Endothelial cell of umbilical vein (primary cell): ENCODE results near the gene ANKZF1. TPM values are rescaled to one million over a fixed set of nuclear protein-coding genes. Genes with fewer than 3 reads are reported as not detected.

ENCODE experiments used
- BruUV-seq: library from RNA; stranded (reverse); fragments of 400-500 nt; replicated peaks from 2 replicates; lab custom pipeline; 2021; lab: Mats Ljungman, UMichigan
- CTCF ChIA-PET: fragments of 300-600, 350-600 bp; sonication (Branson Sonifier 250); formaldehyde crosslinking; loops from one replicate; lab custom pipeline; 2021; ENCODE audit warnings: antibody characterized with exemption, inconsistent platforms; lab: Charles Lee
- POLR2A ChIA-PET: fragments of 300-600, 350-600 bp; sonication (Branson Sonifier 250); formaldehyde crosslinking; loops from one replicate; lab custom pipeline; 2021; ENCODE audit warnings: antibody characterized with exemption, inconsistent platforms; lab: Charles Lee
- DNase-seq: peaks from one replicate; pipeline ENCODE4 v3.0.0-alpha.2; 2011; ENCODE audit warnings: low read depth, low spot score
- FAIRE-seq: peaks from 2 replicates; lab custom pipeline; 2011; peaks lifted over from hg19 to GRCh38; lab: Jason Lieb, UNC
- H2AFZ ChIP-seq: 2 replicates; pipeline ENCODE4 v1.6.0; 2012; ENCODE audit warnings: low read depth, low read length, control low read depth, inconsistent platforms
- H3K27ac ChIP-seq: 2 replicates; pipeline ENCODE4 v1.5.1; 2011; ENCODE audit warnings: low read depth, mild to moderate bottlenecking, control low read depth, low read length, moderate library complexity; ENCODE audit not compliant: insufficient read depth
- H3K27me3 ChIP-seq, 2 experiments: 2 replicates each; pipeline versions ENCODE4 v1.6.0 to v1.6.1; 2011; ENCODE audit warnings: low read length in 2 of 2, mixed read lengths in 1 of 2; ENCODE audit not compliant: control insufficient read depth in 2 of 2, insufficient read depth in 2 of 2
- H3K36me3 ChIP-seq, 2 experiments: 2 replicates in 1 of 2; 3 replicates in 1 of 2; pipeline ENCODE4 v1.5.1; 2011; ENCODE audit warnings: low read length in 2 of 2, mild to moderate bottlenecking in 1 of 2, moderate library complexity in 1 of 2; ENCODE audit not compliant: control insufficient read depth in 2 of 2, insufficient read depth in 2 of 2; ENCODE audit errors: extremely low read depth in 1 of 2
- H3K4me1 ChIP-seq: 3 replicates; pipeline ENCODE4 v1.5.1; 2011; ENCODE audit warnings: mild to moderate bottlenecking, low read length; ENCODE audit not compliant: control insufficient read depth, insufficient read depth; ENCODE audit errors: extremely low read depth
- H3K4me2 ChIP-seq: 2 replicates; pipeline ENCODE4 v1.6.1; 2011; ENCODE audit warnings: low read length, control low read depth, mixed read lengths; ENCODE audit not compliant: insufficient read depth
- H3K4me3 ChIP-seq, 3 experiments: fragments of 200-600 bp in 1 of 3; sonication (generic), shearing (Covaris generic) in 1 of 3; replicated peaks in 1 of 3; 2 replicates each; pipeline ENCODE4 v1.5.1; 2011 to 2016; ENCODE audit warnings: control low read depth in 3 of 3, low read length in 3 of 3, mild to moderate bottlenecking in 2 of 3, inconsistent platforms in 1 of 3, low read depth in 1 of 3, moderate library complexity in 1 of 3; ENCODE audit not compliant: insufficient read depth in 1 of 3
- H3K79me2 ChIP-seq: 2 replicates; pipeline ENCODE4 v1.6.0; 2012; ENCODE audit warnings: low read length, inconsistent platforms; ENCODE audit not compliant: control insufficient read depth, insufficient read depth
- H3K9ac ChIP-seq: replicated peaks from 2 replicates; pipeline ENCODE3; 2011; ENCODE audit warnings: low read length, control low read depth; ENCODE audit not compliant: insufficient read depth; ENCODE audit errors: extremely low read depth
- H3K9me1 ChIP-seq: replicated peaks from 3 replicates; pipeline ENCODE4 v1.6.0; 2011; ENCODE audit warnings: mild to moderate bottlenecking, low read length; ENCODE audit not compliant: control insufficient read depth, insufficient read depth; ENCODE audit errors: extremely low read depth
- H3K9me3 ChIP-seq: replicated peaks from 2 replicates; pipeline ENCODE4 v1.5.1; 2012; ENCODE audit warnings: low read length, inconsistent platforms; ENCODE audit not compliant: control insufficient read depth, insufficient read depth
- H4K20me1 ChIP-seq: replicated peaks from 2 replicates; pipeline ENCODE3; 2011; ENCODE audit warnings: mild to moderate bottlenecking, low read length; ENCODE audit not compliant: control insufficient read depth, insufficient read depth; ENCODE audit errors: extremely low read depth
- EZH2 ChIP-seq: IDR thresholded peaks from 2 replicates; pipeline ENCODE4 v1.6.1; 2012; ENCODE audit warnings: borderline replicate concordance, low read depth, mild to moderate bottlenecking, moderate library complexity, low read length, inconsistent platforms; ENCODE audit not compliant: severe bottlenecking
- FOS ChIP-seq: IDR thresholded peaks from 2 replicates; pipeline ENCODE4 v1.6.1; 2011; ENCODE audit warnings: mild to moderate bottlenecking, low read length, moderate library complexity, borderline replicate concordance; ENCODE audit not compliant: insufficient read depth
- GATA2 ChIP-seq: IDR thresholded peaks from 2 replicates; pipeline ENCODE4 v1.7.0; 2011; ENCODE audit warnings: low read depth, mild to moderate bottlenecking, moderate library complexity, mixed read lengths, low read length; ENCODE audit not compliant: insufficient read length, insufficient read depth
- JUN ChIP-seq: IDR thresholded peaks from 2 replicates; pipeline ENCODE4 v1.6.1; 2011; ENCODE audit warnings: borderline replicate concordance, low read depth; ENCODE audit not compliant: insufficient read length, insufficient read depth
- MYC ChIP-seq: IDR thresholded peaks from one replicate; pipeline ENCODE4 v1.6.1; 2011; ENCODE audit warnings: mild to moderate bottlenecking, low read depth, low read length
- POLR2A ChIP-seq: IDR thresholded peaks from 2 replicates; pipeline ENCODE4 v1.6.1; 2012; ENCODE audit warnings: low read depth, mild to moderate bottlenecking, control low read depth, low read length
- POLR2AphosphoS5 ChIP-seq: IDR thresholded peaks from 2 replicates; pipeline ENCODE4 v1.6.1; 2012; ENCODE audit warnings: low read depth, mild to moderate bottlenecking, control low read depth, low read length, moderate library complexity; ENCODE audit not compliant: insufficient read depth
- dilution Hi-C: fragments of 300-500 bp; cut with MboI; formaldehyde crosslinking; loops from one replicate; pipeline ENCODE4 v1.15.0; 2019; ENCODE audit warnings: low sequenced_read_pairs; ENCODE audit not compliant: extremely low pct_ligation_motif_present
- intact Hi-C: fragments of 100-400 bp; cut with micrococcal nuclease; formaldehyde crosslinking; loops from one replicate; pipeline ENCODE4 v1.10.0; 2022
- polyA plus RNA-seq, 4 experiments: library from polyadenylated mRNA; depleted of rRNA in 3 of 4; stranded (reverse) in 3 of 4; unstranded in 1 of 4; fragments of >200 nt; gene quantifications; 2 replicates each; pipeline versions ENCODE4 v1.2.1 to v1.2.3, GENCODE V29; 2011 to 2012; ENCODE audit warnings: missing spikeins in 1 of 4
- total RNA-seq: library from RNA; stranded (reverse); gene quantifications from 2 replicates; pipeline ENCODE4 v1.2.3, GENCODE V29; 2021
- TF ChIP-seq, protein P1 (sequence below), 2 donors: IDR thresholded peaks; 1 replicate in 1 of 2; 2 replicates in 1 of 2; pipeline ENCODE4 v1.5.1; 2011; ENCODE audit warnings: low read length in 2 of 2, mild to moderate bottlenecking in 2 of 2, moderate library complexity in 2 of 2, control low read depth in 1 of 2, inconsistent platforms in 1 of 2, low read depth in 1 of 2; ENCODE audit not compliant: insufficient read depth in 1 of 2; ENCODE audit errors: extremely low read depth in 1 of 2
- TF ChIP-seq, protein P2 (sequence below): IDR thresholded peaks from 2 replicates; pipeline ENCODE4 v1.6.1; 2011; ENCODE audit not compliant: insufficient read depth, insufficient read length

The ANKZF1 gene
- total and polyA plus RNA-seq, 2 donors (not counting 3 experiments of a cell fraction or from before 2014, with no cell fraction given): 26.5 to 36.2 TPM

DNA sequence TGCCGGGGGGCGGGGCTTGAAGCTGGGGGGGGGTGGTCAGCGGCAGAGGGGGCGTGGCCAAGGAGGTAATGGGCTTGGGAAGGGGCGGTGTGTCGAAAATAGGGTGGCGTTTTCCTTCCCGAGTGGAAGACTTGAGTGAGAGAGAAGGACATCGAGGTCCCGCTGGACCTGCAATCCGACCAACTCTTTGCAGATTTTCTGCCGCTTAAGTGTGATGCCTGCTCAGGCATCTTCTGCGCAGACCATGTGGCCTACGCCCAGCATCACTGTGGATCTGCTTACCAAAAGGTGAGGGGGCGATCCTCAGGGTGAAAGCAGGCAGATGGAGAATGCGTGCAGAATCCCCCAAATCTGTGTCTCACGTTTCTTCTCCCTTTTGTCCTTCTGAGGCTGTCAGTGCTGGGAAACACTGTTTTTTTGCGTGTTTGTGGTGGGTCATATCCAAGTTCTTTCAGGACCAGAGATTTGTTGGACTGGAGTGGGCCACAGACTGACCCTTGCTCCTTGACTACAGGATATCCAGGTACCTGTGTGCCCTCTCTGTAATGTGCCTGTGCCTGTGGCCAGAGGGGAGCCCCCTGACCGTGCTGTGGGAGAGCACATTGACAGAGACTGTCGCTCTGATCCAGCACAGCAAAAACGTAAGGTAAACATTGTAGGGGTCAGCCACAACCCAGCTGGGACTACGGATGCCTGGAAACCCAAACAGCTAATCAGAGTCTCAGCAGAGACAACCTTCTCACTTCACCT lies 22.3 kb upstream of the ANKZF1 start:
- dilution Hi-C loops (no loop called here), intact Hi-C loops (loop anchor here (1.0 to 2.0 kb wide), 3 partner anchors 11 to 181 kb away; partner anchors contain the start of genes ABCB6, GLB1L and STK16)
- H3K4me3 ChIP-seq: peak overlapping the region; percentile 7 to 83 (median 49)
- H3K27ac ChIP-seq: no peak overlapping the region
- peaks cover 18% of the 10 kb centered on the region for H3K4me1 ChIP-seq
- FAIRE-seq (no peak), DNase-seq (no peak)
- TF ChIP-seq JUN (no peak), GATA2 (no peak), FOS (no peak), POLR2A (no peak), POLR2AphosphoS5 (no peak), EZH2 (no peak), MYC (no peak)
- TF ChIP-seq, protein P1, sequence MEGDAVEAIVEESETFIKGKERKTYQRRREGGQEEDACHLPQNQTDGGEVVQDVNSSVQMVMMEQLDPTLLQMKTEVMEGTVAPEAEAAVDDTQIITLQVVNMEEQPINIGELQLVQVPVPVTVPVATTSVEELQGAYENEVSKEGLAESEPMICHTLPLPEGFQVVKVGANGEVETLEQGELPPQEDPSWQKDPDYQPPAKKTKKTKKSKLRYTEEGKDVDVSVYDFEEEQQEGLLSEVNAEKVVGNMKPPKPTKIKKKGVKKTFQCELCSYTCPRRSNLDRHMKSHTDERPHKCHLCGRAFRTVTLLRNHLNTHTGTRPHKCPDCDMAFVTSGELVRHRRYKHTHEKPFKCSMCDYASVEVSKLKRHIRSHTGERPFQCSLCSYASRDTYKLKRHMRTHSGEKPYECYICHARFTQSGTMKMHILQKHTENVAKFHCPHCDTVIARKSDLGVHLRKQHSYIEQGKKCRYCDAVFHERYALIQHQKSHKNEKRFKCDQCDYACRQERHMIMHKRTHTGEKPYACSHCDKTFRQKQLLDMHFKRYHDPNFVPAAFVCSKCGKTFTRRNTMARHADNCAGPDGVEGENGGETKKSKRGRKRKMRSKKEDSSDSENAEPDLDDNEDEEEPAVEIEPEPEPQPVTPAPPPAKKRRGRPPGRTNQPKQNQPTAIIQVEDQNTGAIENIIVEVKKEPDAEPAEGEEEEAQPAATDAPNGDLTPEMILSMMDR (IDR thresholded peaks at IDR 0.05; ENCODE audit: extremely low read depth in 1 of 2, insufficient read depth in 1 of 2, low read depth in 1 of 2, low read length in 2 of 2): no peak
- TF ChIP-seq, protein P2, sequence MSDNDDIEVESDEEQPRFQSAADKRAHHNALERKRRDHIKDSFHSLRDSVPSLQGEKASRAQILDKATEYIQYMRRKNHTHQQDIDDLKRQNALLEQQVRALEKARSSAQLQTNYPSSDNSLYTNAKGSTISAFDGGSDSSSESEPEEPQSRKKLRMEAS: no peak
- no peaks in the 10 kb centered on the region for H3K9me3 ChIP-seq
- peaks cover 0 to 7% of the 10 kb centered on the region in 2 experiments for H3K36me3 ChIP-seq
- H4K20me1 ChIP-seq: no peaks in the 10 kb centered on the region
- ChIA-PET CTCF (interaction anchor here (0.6 to 3.1 kb wide), 13 partner anchors 12 to 225 kb away, joined by 3 to 14 read pairs (median 6); partner anchors contain the start of genes ANKZF1, ATG9A, CNPPD1 and DNAJB2), POLR2A (interaction anchor here (0.6 kb wide), 1 partner anchor 10 kb away, joined by 4 read pairs; no protein-coding TSS in a partner anchor)
- H2AFZ ChIP-seq: peak overlapping the region; percentile 13
- H3K9ac ChIP-seq: no peak overlapping the region
- TSS peak; percentile 45 for BruUV-seq
- H3K79me2 ChIP-seq: no peaks in the 10 kb centered on the region
- H3K27me3 ChIP-seq: no peaks in the 10 kb centered on the region
- H3K4me2 ChIP-seq: peak overlapping the region; percentile 71
- H3K9me1 ChIP-seq: no peaks in the 10 kb centered on the region
